KBM-7 (cell line): ENCODE data around the gene TCFL5.
A peak's percentile ranks its signal among the peaks of the same experiment; 100 is the strongest.

Experiments
- DNase-seq: peaks from one replicate; pipeline ENCODE4 v3.0.0-alpha.2; 2015
- in situ Hi-C: fragments of 300-500 bp; cut with MboI; formaldehyde crosslinking; loops from 2 replicates; pipeline ENCODE4 v1.14.3; 2020; ENCODE audit warnings: low sequenced_read_pairs, low pct_unique_long_range_greater_than_20kb, mixed read lengths

Gene TCFL5

GRCh38 chr20:62817975-62818591 lies 43.5 kb downstream of the TCFL5 start:
- in situ Hi-C loops: no loop called here
- DNase-seq: no peak

- in situ Hi-C loops: no loop called here
- DNase-seq: no peak
These were observed 44.4 kb downstream of the TCFL5 start, which contains the start of gene COL9A3 for GRCh38 chr20:62816884-62817873. TSS of gene COL9A3 (plus strand) at chr20:62817050. CDS start at chr20:62817065, 15 bp downstream.

- in situ Hi-C loops: no loop called here
- DNase-seq: no peak
These were observed 45.4 kb downstream of the TCFL5 start for GRCh38 chr20:62816031-62816883.

- DNase-seq: no peak
These were observed 46.3 kb downstream of the TCFL5 start for GRCh38 chr20:62815066-62815991.

GRCh38 chr20:62814709-62815065 lies 46.9 kb downstream of the TCFL5 start:
- in situ Hi-C loops: no loop called here
- DNase-seq: no peak

More at GRCh38 chr20:62815066-62815991, 46.3 kb downstream of the TCFL5 start:
- in situ Hi-C loops: no loop called here

- in situ Hi-C loops: no loop called here
- DNase-seq: no peak
These were observed 47.4 kb downstream of the TCFL5 start for GRCh38 chr20:62814060-62814708.

- no peak for DNase-seq
- in situ Hi-C loops: no loop called here
These were observed 48.0 kb downstream of the TCFL5 start for GRCh38 chr20:62813588-62813987.

- in situ Hi-C loops: no loop called here
- DNase-seq: no peak
These were observed 48.8 kb downstream of the TCFL5 start for GRCh38 chr20:62812907-62813200.

GRCh38 chr20:62812181-62812906 lies 49.3 kb downstream of the TCFL5 start:
- in situ Hi-C loops: no loop called here
- no peak for DNase-seq

GRCh38 chr20:62811720-62812119 lies 49.9 kb downstream of the TCFL5 start:
- no peak for DNase-seq
- in situ Hi-C loops: no loop called here

- no peak for DNase-seq
- in situ Hi-C loops: no loop called here
These were observed 50.3 kb downstream of the TCFL5 start for GRCh38 chr20:62811320-62811719.

GRCh38 chr20:62809530-62810428 lies 51.8 kb downstream of the TCFL5 start:
- DNase-seq: no peak
- in situ Hi-C loops: no loop called here

GRCh38 chr20:62808211-62808865 lies 53.3 kb downstream of the TCFL5 start:
- DNase-seq: peak; percentile 76
- in situ Hi-C loops: no loop called here

GRCh38 chr20:62807444-62808210 lies 54.0 kb downstream of the TCFL5 start:
- DNase-seq: no peak
- in situ Hi-C loops: no loop called here

GRCh38 chr20:62806383-62807050 lies 55.1 kb downstream of the TCFL5 start:
- no peak for DNase-seq
- in situ Hi-C loops: no loop called here
